ENCODE results near the gene TMEM255B.

TMEM255B gene

DNA sequence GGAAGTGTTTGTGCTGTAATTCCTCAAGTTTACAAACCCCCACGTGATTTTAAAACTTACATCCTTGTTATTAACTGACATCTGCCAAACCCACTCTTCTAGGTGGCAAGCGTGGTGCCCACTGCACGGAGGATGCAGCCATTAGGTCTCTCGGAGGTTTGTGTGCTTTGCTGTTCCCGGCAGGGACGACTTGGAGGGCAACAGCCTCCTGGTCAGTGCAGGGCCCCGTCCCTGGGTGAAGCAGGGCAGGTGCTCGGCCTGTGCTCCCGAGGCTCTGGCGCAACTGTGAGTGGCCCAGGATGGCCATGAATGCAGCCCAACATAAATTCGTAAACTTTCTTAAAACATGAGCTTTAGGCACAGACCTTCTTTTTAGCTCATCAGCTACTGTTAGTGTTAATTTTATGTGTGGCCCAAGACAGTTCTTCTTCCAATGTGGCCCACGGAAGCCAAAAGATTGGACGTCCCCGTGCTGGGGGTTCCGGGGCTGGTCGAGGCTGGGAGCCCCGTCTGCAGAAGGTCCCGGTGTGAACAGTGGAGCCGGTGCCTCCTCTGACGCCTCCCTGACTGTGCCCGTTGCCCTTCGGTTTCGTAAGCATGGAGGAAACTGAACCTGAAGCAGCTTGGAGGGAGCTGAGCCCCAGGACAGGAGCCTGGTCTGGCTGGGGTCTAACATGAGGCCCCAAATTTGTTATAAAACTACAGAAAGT lies 93.0 kb downstream of the TMEM255B start:
- no peak for DNase-seq (ENCODE audit: low read depth)
- TF ChIP-seq, protein P1, sequence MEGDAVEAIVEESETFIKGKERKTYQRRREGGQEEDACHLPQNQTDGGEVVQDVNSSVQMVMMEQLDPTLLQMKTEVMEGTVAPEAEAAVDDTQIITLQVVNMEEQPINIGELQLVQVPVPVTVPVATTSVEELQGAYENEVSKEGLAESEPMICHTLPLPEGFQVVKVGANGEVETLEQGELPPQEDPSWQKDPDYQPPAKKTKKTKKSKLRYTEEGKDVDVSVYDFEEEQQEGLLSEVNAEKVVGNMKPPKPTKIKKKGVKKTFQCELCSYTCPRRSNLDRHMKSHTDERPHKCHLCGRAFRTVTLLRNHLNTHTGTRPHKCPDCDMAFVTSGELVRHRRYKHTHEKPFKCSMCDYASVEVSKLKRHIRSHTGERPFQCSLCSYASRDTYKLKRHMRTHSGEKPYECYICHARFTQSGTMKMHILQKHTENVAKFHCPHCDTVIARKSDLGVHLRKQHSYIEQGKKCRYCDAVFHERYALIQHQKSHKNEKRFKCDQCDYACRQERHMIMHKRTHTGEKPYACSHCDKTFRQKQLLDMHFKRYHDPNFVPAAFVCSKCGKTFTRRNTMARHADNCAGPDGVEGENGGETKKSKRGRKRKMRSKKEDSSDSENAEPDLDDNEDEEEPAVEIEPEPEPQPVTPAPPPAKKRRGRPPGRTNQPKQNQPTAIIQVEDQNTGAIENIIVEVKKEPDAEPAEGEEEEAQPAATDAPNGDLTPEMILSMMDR (conservative IDR thresholded peaks at IDR 0.05; ENCODE audit: low read length), result no peak
- no peak overlapping the region for H3K4me3 ChIP-seq (ENCODE audit: low read length)

DNA sequence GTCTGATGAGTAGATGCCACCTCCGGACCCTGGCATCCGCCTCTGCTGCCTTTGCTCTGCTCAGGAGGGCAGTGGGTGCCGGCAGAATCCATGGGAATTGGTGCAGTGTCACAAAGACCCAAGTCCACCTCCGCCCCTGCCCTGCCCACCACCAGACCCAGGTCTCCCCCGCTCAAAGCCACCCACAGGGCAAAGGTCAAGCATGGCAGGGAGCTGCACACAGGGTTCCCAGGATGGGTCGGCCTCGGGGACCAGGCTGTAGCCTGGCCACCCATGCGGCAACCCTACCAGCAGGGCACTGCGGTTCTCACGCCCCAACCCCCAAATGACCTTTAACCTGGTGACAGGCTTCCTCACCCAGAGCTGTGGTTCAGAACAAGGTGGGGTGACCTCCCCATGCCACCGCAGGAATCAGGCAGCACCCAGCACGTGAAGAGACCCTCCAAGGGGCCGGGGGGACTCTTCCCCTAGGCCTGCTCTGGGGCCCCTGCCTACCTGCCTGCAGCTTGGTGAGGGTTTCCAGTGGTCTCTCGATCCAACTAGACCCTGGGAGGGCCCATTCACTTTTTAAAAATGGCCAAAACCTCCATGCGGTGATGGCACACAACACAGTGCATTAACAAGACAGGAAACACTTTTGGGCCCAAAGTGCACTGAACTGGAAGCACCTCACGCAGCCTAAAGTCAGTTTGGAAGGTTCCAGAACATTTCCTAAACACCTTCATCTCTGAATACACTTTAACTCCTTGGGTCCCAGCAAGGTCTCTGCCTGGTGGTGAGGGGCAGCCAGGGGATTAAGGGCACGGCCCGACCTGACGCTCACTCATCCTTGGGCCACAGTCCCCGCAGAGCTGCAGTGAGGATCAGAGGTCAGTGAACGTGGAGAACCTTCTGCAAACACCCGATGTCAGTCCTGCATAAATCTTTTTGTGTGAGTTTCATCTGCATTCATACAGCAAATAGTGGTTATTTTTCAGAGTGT lies 93.8 kb downstream of the TMEM255B start:
- H3K4me3 ChIP-seq (ENCODE audit: low read length), result no peak overlapping the region
- TF ChIP-seq, protein P1 (conservative IDR thresholded peaks at IDR 0.05; ENCODE audit: low read length), result no peak
- DNase-seq (ENCODE audit: low read depth), result no peak

DNA sequence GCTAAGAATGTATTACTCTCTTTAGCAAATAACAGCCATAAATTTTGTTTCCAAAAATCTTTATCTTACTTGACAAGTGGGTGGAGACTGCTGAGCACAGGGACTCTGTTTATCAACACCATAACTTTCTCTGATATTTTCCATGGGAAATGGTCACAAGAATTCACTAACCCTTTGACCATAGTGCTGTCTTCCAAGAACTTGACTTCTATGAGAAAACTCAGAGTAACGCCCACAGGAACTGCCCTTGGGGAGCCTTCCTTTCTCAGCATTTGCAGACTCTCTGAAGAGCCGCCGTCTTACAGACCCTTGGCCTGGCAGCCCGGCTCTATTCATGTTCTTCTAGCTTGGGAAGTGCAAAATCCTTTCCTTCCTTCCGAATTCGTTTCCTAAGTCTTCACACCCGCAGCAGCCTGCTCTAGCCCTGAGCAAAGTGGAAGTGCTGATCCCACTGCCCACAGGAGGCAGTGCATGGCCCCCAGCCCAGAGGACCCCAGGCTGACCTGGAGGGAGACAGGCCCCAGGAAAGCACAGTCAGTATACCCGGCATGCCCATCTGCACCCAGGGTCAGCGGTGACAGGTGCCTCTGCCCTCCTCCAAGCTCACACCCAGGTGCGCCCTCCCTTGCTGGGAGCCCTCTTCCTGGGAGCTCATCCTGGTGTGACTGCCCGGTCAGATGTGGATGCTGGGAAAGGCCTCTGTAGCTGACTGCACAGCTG lies 94.7 kb downstream of the TMEM255B start:
- no peak for DNase-seq (ENCODE audit: low read depth)
- H3K4me3 ChIP-seq (ENCODE audit: low read length), result no peak overlapping the region
- TF ChIP-seq, protein P1 (conservative IDR thresholded peaks at IDR 0.05; ENCODE audit: low read length), result no peak

DNA sequence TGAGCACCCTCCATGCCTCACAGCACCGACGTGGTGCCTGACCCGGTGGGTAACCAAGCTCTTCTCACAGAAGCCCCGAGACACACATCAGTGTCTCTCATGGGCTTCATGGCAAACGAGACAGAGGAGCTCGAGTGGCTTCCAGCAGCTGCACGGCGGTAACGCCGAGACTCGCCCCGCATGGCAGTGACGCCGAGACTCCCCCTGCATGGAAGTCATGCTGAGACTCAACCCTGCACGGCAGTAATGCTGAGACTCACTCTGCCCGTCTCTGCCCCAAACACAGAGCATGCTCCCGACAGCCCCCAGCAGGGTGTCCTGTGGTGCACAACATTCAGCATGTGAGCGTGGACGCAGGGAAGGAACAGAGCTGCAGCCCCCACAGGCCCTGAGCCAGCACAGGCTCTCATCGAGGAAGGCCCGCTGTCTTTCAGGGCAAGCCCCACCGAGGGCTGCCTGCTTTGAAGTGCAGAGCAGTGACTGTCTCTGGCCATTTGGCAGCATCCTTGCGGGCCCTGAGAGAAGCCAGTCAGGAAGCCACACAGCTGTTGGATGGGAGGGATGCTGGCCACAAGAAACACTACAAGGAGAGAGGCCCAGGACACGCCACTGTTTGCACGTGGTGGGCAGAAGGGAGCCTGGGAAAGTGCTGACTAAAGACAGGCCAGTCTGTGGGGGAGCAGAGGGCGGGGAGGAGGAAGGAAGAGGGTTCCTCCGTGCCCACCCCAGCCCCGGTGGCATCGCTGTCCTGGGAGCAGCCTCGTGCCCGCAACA lies 95.4 kb downstream of the TMEM255B start:
- TF ChIP-seq, protein P1 (conservative IDR thresholded peaks at IDR 0.05; ENCODE audit: low read length), result no peak
- peak; percentile 86 for DNase-seq (ENCODE audit: low read depth)
- no peak overlapping the region; the same call in 1 of the 2 replicates for H3K4me3 ChIP-seq (ENCODE audit: low read length)

DNA sequence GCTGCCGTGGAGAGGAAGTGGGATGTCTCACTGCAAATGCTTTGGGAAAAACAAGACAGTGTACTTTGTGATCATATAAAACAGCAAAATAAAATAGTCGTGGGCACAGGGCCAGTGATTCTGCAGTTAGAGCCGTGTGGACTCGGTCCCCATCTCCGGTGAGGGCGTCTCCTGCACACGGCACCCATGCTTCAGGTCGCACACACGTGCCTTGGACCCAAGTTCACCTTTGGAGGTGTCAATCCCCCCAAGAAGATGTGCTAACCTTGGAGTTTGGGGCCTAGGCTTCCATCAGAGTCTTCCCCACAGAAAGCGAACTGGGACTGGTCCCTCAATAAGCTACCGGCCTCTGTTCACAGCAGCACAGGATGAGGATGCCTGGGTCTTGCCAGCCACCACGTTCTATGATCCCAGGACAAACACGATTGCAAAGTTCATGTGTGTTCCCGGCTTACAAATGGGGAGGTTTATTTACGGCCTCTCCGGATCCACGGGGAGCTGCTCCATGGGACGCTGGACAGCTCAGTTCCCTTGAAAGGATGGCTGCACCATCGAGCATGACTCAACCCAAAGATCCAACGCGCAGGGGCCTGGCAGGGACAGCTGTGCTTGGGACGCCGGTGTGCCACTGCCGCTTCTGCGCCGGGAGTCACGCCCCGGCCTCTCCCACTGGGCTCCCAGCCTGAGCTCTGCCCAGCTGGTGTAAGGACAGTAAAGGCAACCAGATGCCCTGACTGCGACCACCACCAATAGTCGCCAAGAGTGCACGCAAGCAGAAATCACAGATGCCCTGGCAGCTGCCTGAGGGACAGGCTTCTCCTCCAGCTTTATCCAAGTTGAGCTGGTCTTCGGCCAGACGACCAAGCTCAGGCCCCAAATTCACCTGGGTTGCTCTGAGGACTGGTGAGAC lies 96.2 kb downstream of the TMEM255B start:
- H3K4me3 ChIP-seq (ENCODE audit: low read length), result no peak overlapping the region
- no peak for DNase-seq (ENCODE audit: low read depth)
- TF ChIP-seq, protein P1 (conservative IDR thresholded peaks at IDR 0.05; ENCODE audit: low read length), result no peak
